Vagina (tissue), 2 donors: ENCODE data around the gene DDC.
"Not testable (repeated sequence)": the region's sequence is repeated elsewhere in the genome, so short reads cannot be mapped to it uniquely, and the experiment has no call there.

Experiments used
- POLR2A ChIP-seq, 2 donors: fragments of 450-650 bp; IDR thresholded peaks; one replicate each; pipeline ENCODE4 v1.6.1; 2017; ENCODE audit warnings: antibody characterized with exemption in 2 of 2, mild to moderate bottlenecking in 2 of 2, moderate library complexity in 2 of 2
- POLR2AphosphoS5 ChIP-seq, 2 donors: sonication (generic); formaldehyde crosslinking; IDR thresholded peaks; one replicate each; pipeline ENCODE4 v1.9.0; 2017; ENCODE audit warnings: antibody characterized with exemption in 2 of 2, mild to moderate bottlenecking in 2 of 2, low read depth in 1 of 2; ENCODE audit not compliant: insufficient read depth in 1 of 2
- TF ChIP-seq, protein P1 (sequence below), 3 experiments: fragments of 450-650 bp in 2 of 3; fragments of 200-600 bp in 1 of 3; sonication (generic) in 1 of 3; IDR thresholded peaks; one replicate each; pipeline ENCODE4 v1.5.1; 2017 to 2019; ENCODE audit warnings: antibody characterized with exemption in 3 of 3, mild to moderate bottlenecking in 2 of 3, moderate library complexity in 2 of 3

DNA sequence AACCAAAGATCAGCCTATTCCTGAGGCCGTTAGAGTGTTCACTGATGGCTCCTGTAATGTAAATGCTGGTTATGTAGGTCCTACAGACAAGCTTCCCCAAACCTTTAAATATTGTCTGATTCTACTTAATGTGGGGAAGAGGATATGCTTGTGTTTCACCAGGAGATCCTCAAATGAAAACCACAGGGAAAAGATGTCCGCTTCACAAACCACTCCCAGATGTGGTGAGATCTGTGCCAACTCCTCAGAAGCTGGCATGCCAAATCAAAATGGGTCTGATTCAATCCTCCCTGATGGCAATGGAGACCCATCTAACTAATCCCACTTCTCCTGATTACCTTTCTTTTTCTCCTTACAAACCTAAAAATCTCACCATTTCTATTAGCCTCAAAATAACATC, 15.5 kb upstream of the DDC start:
- TF ChIP-seq, protein P1, sequence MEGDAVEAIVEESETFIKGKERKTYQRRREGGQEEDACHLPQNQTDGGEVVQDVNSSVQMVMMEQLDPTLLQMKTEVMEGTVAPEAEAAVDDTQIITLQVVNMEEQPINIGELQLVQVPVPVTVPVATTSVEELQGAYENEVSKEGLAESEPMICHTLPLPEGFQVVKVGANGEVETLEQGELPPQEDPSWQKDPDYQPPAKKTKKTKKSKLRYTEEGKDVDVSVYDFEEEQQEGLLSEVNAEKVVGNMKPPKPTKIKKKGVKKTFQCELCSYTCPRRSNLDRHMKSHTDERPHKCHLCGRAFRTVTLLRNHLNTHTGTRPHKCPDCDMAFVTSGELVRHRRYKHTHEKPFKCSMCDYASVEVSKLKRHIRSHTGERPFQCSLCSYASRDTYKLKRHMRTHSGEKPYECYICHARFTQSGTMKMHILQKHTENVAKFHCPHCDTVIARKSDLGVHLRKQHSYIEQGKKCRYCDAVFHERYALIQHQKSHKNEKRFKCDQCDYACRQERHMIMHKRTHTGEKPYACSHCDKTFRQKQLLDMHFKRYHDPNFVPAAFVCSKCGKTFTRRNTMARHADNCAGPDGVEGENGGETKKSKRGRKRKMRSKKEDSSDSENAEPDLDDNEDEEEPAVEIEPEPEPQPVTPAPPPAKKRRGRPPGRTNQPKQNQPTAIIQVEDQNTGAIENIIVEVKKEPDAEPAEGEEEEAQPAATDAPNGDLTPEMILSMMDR (IDR thresholded peaks at IDR 0.05): not testable (repeated sequence)
- not testable (repeated sequence) for TF ChIP-seq POLR2A (IDR thresholded peaks at IDR 0.05); POLR2AphosphoS5 (IDR thresholded peaks at IDR 0.05; ENCODE audit: insufficient read depth in 1 of 2, low read depth in 1 of 2)
